Lung (tissue), 12 donors: Measurements from ENCODE around the gene ATP8A1. TPM values are rescaled to one million over a fixed set of nuclear protein-coding genes. Genes with fewer than 3 reads are reported as not detected.

Experiments used
- ATAC-seq: fragments of 200-7000 bp; cut with Tn5 transposase; one replicate; pipeline ENCODE4 v1.9.1; 2020; ENCODE audit warnings: moderate number of reproducible peaks; ENCODE audit not compliant: insufficient read depth, low FRiP score
- DNase-seq, 3 donors: peaks; one replicate each; pipeline ENCODE4 v3.0.0-alpha.2; 2013 to 2017
- H3K27ac ChIP-seq, 2 donors: one replicate each; pipeline ENCODE4 v1.5.1; 2013; ENCODE audit warnings: mild to moderate bottlenecking in 2 of 2, moderate library complexity in 2 of 2, control low read depth in 1 of 2, inconsistent platforms in 1 of 2, low read depth in 1 of 2, low read length in 1 of 2
- H3K27me3 ChIP-seq, 3 donors: one replicate each; pipeline ENCODE4 v1.5.1; 2013; ENCODE audit warnings: low read length in 2 of 3; ENCODE audit not compliant: control insufficient read depth in 3 of 3, insufficient read depth in 3 of 3
- H3K36me3 ChIP-seq, 4 donors: one replicate each; pipeline ENCODE4 v1.5.1; 2013; ENCODE audit warnings: low read length in 4 of 4, mild to moderate bottlenecking in 1 of 4, moderate library complexity in 1 of 4; ENCODE audit not compliant: control insufficient read depth in 4 of 4, insufficient read depth in 4 of 4
- H3K4me1 ChIP-seq, 5 donors: one replicate each; pipeline ENCODE4 v1.5.1; 2013; ENCODE audit warnings: low read length in 5 of 5, mild to moderate bottlenecking in 2 of 5, moderate library complexity in 1 of 5; ENCODE audit not compliant: control insufficient read depth in 5 of 5, insufficient read depth in 5 of 5
- H3K4me3 ChIP-seq: one replicate; pipeline ENCODE4 v1.5.1; 2013; ENCODE audit warnings: mild to moderate bottlenecking, control low read depth, moderate library complexity
- H3K9ac ChIP-seq, 2 donors: one replicate each; pipeline ENCODE4 v1.5.1; 2013; ENCODE audit warnings: low read length in 2 of 2, control low read depth in 1 of 2; ENCODE audit not compliant: insufficient read depth in 1 of 2
- H3K9me3 ChIP-seq, 4 donors: one replicate each; pipeline ENCODE4 v1.5.1; 2013; ENCODE audit warnings: low read length in 3 of 4, mild to moderate bottlenecking in 1 of 4, moderate library complexity in 1 of 4; ENCODE audit not compliant: control insufficient read depth in 4 of 4, insufficient read depth in 3 of 4
- CTCF ChIP-seq: IDR thresholded peaks from 2 replicates; pipeline ENCODE4 v1.5.1; 2012; ENCODE audit warnings: mild to moderate bottlenecking; ENCODE audit errors: control extremely low read depth, extremely low read depth
- WGBS, 2 donors: extraction: QIAGEN DNeasy Blood & Tissue Kit; methylation state at CpG; one replicate each; pipeline ENCODE4 v1.1.7; 2013; 5-methylcytosine and 5-hydroxymethylcytosine counted together
- polyA plus RNA-seq, 2 donors: library from polyadenylated mRNA; stranded (reverse); fragments of 200-250 nt; gene quantifications; one replicate each; pipeline ENCODE4 v1.2.1, GENCODE V29; 2013
- total RNA-seq, 2 donors: library from RNA; depleted of rRNA in 1 of 2; stranded (reverse); fragments of >200 nt in 1 of 2; gene quantifications; one replicate each; pipeline ENCODE4 v1.2.1, GENCODE V29; 2014 to 2021
- donor health status: control.
- donor health status: control.
- donor health status: Bipolar disorder and iron deficiency.
- donor health status: healthy.
- donor health status: DM: yes; HTN: yes; CAD: no.

The ATP8A1 gene
- total and polyA plus RNA-seq, 4 donors, result 13.8 to 297 (median 48.9) TPM

- peak overlapping the region; percentile 80 to 93 for H3K27ac ChIP-seq
- no peaks in the 10 kb centered on the region for H3K9me3 ChIP-seq
- H3K27me3 ChIP-seq, result no peaks in the 10 kb centered on the region
- 0% methylated on average over 31 of the region's 31 CpGs for WGBS, 2 donors
- no peak for TF ChIP-seq CTCF
- peak overlapping the region in 1 of 2 donors; percentile 46 for H3K9ac ChIP-seq
- peak overlapping the region; percentile 100 for H3K4me3 ChIP-seq
- ATAC-seq, result no peak
- no peak for DNase-seq
- no peaks in the 10 kb centered on the region for H3K36me3 ChIP-seq
- peaks cover 0 to 22% (median 5%) of the 10 kb centered on the region in 5 donors for H3K4me1 ChIP-seq
Observed at GRCh38 chr4:42656679-42656943, 294 bp downstream of the ATP8A1 start.

DNA sequence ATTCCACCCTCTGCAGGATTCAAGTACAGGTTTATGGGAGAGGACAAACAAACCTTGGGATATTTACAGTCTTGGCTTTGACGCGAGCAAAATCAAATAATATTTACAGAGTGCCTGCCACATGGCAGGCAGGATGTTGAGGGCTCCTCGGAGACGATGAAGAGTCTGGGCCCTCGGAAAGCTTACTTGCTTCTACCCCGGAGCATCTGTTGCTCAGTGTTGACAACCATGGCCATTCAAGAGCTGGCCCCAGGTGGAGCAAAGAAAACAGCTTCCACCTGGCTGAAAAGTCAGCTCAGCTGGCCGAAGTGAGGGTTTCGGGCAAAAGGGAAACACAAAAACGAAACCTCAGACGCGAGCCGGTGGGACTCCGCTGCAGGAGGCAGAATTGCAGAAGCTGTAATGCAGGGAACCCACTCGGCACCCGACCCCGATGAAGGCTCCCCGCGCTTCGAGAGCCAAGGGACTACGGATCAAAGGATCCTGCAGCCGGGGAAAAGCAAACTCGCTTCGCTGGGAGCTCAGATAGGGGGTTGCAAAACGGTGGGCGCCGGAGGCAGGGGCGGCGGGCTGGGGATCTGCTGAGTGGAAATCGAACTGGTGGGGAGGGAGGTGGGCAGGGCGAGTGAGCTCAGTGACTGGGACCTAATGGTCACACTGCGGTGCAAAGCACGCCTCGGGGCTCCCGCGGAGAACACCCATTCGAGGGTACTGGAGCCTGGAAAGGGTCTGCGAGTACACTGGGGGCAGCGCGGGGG, 805 bp downstream of the ATP8A1 start:
- Histone ChIP-seq H3K4me1 (peaks cover 0 to 22% (median 5%) of the 10 kb centered on the region in 5 donors), H3K27me3 (no peaks in the 10 kb centered on the region), H3K4me3 (peak overlapping the region; percentile 100), H3K27ac (peak overlapping the region; percentile 80 to 93), H3K9ac (peak overlapping the region; percentile 46 to 71), H3K9me3 (no peaks in the 10 kb centered on the region), H3K36me3 (no peaks in the 10 kb centered on the region)
- ATAC-seq (peak; percentile 0), DNase-seq (peak; percentile 46 to 63 (median 56))
- WGBS, 2 donors, result 0 to 1% methylated on average over 39 of the region's 39 CpGs
- TF ChIP-seq CTCF, result no peak

GRCh38 chr4:42655269-42655637, 1.7 kb downstream of the ATP8A1 start:
- no peak for ATAC-seq
- no peaks in the 10 kb centered on the region for H3K9me3 ChIP-seq
- peaks cover 0 to 22% (median 5%) of the 10 kb centered on the region in 5 donors for H3K4me1 ChIP-seq
- TF ChIP-seq CTCF, result no peak
- 33 to 41% methylated on average over 1 of the region's 1 CpG for WGBS, 2 donors
- H3K27ac ChIP-seq, result peak overlapping the region in 1 of 2 donors; percentile 26
- no peak overlapping the region for H3K9ac ChIP-seq
- peak overlapping the region; percentile 21 for H3K4me3 ChIP-seq
- no peaks in the 10 kb centered on the region for H3K36me3 ChIP-seq
- no peak for DNase-seq
- H3K27me3 ChIP-seq, result no peaks in the 10 kb centered on the region
